Measurements from ENCODE around the gene SPRR2D.

GRCh38 chr1:153032677-153033308 lies 8.1 kb downstream of the SPRR2D start:
- no peak for TF ChIP-seq CTCF (IDR thresholded peaks at IDR 0.05)
- TF ChIP-seq POLR2A (IDR thresholded peaks at IDR 0.05) = no peak
- no peak for TF ChIP-seq POLR2AphosphoS5 (IDR thresholded peaks at IDR 0.05)
- no peak for TF ChIP-seq EP300 (IDR thresholded peaks at IDR 0.05)
